HepG2 (cell line): ENCODE results near the gene FOXRED2. TPM values are rescaled to one million over a fixed set of nuclear protein-coding genes. Genes with fewer than 3 reads are reported as not detected.
A peak's percentile ranks its signal among the peaks of the same experiment; 100 is the strongest.

Experiments
- KDM5B ChIP-seq: sonication (generic); formaldehyde crosslinking; IDR thresholded peaks from 2 replicates; pipeline ENCODE4 v1.4.0; 2020; ENCODE audit warnings: missing genetic modification reagents, mild to moderate bottlenecking, borderline replicate concordance
- KLF13 ChIP-seq: sonication (generic); formaldehyde crosslinking; IDR thresholded peaks from 2 replicates; pipeline ENCODE4 v1.4.0; 2020; ENCODE audit warnings: mild to moderate bottlenecking, missing genetic modification reagents
- MATR3 ChIP-seq: sonication (generic); formaldehyde crosslinking; IDR thresholded peaks from 2 replicates; pipeline ENCODE4 v1.4.0; 2020; ENCODE audit warnings: missing genetic modification reagents
- MEIS2 ChIP-seq: sonication (generic); formaldehyde crosslinking; IDR thresholded peaks from 2 replicates; pipeline ENCODE4 v1.9.0; 2021; ENCODE audit warnings: mild to moderate bottlenecking, missing genetic modification reagents
- MIER3 ChIP-seq: IDR thresholded peaks from 2 replicates; pipeline ENCODE4 v1.6.1; 2016; ENCODE audit warnings: missing compliant biosample characterization, borderline replicate concordance
- PHB2 ChIP-seq: fragments of 450-650 bp; IDR thresholded peaks from 2 replicates; pipeline ENCODE4 v1.6.1; 2018; ENCODE audit not compliant: partially characterized antibody
- POLR2G ChIP-seq: fragments of 200-400 bp; formaldehyde crosslinking; IDR thresholded peaks from 2 replicates; pipeline ENCODE4 v1.6.1; 2018; ENCODE audit warnings: mild to moderate bottlenecking, low read depth, low read length, moderate library complexity
- RARG ChIP-seq: sonication (generic); formaldehyde crosslinking; IDR thresholded peaks from 2 replicates; pipeline ENCODE4 v1.4.0; 2020; ENCODE audit warnings: low read depth, mild to moderate bottlenecking, missing genetic modification reagents
- SIX4 ChIP-seq: sonication (generic); formaldehyde crosslinking; IDR thresholded peaks from 2 replicates; pipeline ENCODE4 v1.4.0; 2020; ENCODE audit warnings: missing genetic modification reagents
- SOX13 ChIP-seq, 3 experiments: fragments of 450-650 bp in 1 of 3; sonication (generic) in 1 of 3; formaldehyde crosslinking in 1 of 3; IDR thresholded peaks in 2 of 3; conservative IDR thresholded peaks in 1 of 3; 2 replicates each; pipeline versions ENCODE4 v1.5.0 to v1.6.1; 2016 to 2020; ENCODE audit warnings: antibody characterized with exemption in 1 of 3, mild to moderate bottlenecking in 1 of 3, missing compliant biosample characterization in 1 of 3, missing genetic modification reagents in 1 of 3, moderate library complexity in 1 of 3
- SRF ChIP-seq: IDR thresholded peaks from 2 replicates; pipeline ENCODE4 v1.6.1; 2011; ENCODE audit warnings: mild to moderate bottlenecking, low read depth, low read length, moderate library complexity
- THAP7 ChIP-seq: sonication (generic); formaldehyde crosslinking; IDR thresholded peaks from 2 replicates; pipeline ENCODE4 v1.8.1; 2023; ENCODE audit warnings: mild to moderate bottlenecking, missing genetic modification reagents
- ZFAT ChIP-seq: sonication (generic); formaldehyde crosslinking; conservative IDR thresholded peaks from 2 replicates; pipeline ENCODE4 v1.8.1; 2023; ENCODE audit warnings: missing genetic modification reagents, inconsistent platforms
- ZFP91 ChIP-seq: sonication (generic); formaldehyde crosslinking; IDR thresholded peaks from 2 replicates; pipeline ENCODE4 v1.9.0; 2022; ENCODE audit warnings: missing genetic modification reagents, mild to moderate bottlenecking, borderline replicate concordance
- ZMYM4 ChIP-seq: sonication (generic); formaldehyde crosslinking; IDR thresholded peaks from 2 replicates; pipeline ENCODE4 v1.8.1; 2023; ENCODE audit warnings: mild to moderate bottlenecking, missing genetic modification reagents
- ZNF331 ChIP-seq: sonication (generic); formaldehyde crosslinking; IDR thresholded peaks from 2 replicates; pipeline ENCODE4 v1.4.0; 2020; ENCODE audit warnings: missing genetic modification reagents
- ZNF362 ChIP-seq: sonication (generic); formaldehyde crosslinking; IDR thresholded peaks from 2 replicates; pipeline ENCODE4 v1.4.0; 2020; ENCODE audit warnings: missing genetic modification reagents, mild to moderate bottlenecking, borderline replicate concordance
- ZNF367 ChIP-seq: sonication (generic); formaldehyde crosslinking; IDR thresholded peaks from 2 replicates; pipeline ENCODE4 v1.4.0; 2020; ENCODE audit warnings: missing genetic modification reagents, borderline replicate concordance
- ZNF607 ChIP-seq: sonication (generic); formaldehyde crosslinking; IDR thresholded peaks from 2 replicates; pipeline ENCODE4 v1.5.1; 2020; ENCODE audit warnings: missing genetic modification reagents, mild to moderate bottlenecking, borderline replicate concordance
- ZNF639 ChIP-seq: conservative IDR thresholded peaks from 2 replicates; pipeline ENCODE4 v1.6.1; 2018; ENCODE audit warnings: missing genetic modification reagents
- ZNF691 ChIP-seq: sonication (generic); formaldehyde crosslinking; IDR thresholded peaks from 2 replicates; pipeline ENCODE4 v1.4.0; 2020; ENCODE audit warnings: missing genetic modification reagents, low read depth, mild to moderate bottlenecking, borderline replicate concordance
- ZNF766 ChIP-seq: sonication (generic); formaldehyde crosslinking; IDR thresholded peaks from 2 replicates; pipeline ENCODE4 v1.5.0; 2020; ENCODE audit warnings: missing genetic modification reagents, borderline replicate concordance
- polyA plus RNA-seq, 8 experiments: library from polyadenylated mRNA; depleted of rRNA in 3 of 8; stranded (reverse) in 7 of 8; unstranded in 1 of 8; fragments of >200 nt; fragmentation: Illumina TruSeq in 4 of 8; extraction: Trizol in 4 of 8; gene quantifications; 2 replicates each; pipeline versions ENCODE4 v1.2.1 to v1.2.3, GENCODE V29; 2011 to 2016; ENCODE audit warnings: low read depth in 4 of 8, missing spikeins in 1 of 8, mixed read lengths in 1 of 8; ENCODE audit not compliant: insufficient read depth in 1 of 8
- total RNA-seq, 5 experiments: library from RNA; depleted of rRNA; stranded (reverse); fragments of >200 nt; fragmentation: Illumina TruSeq; extraction: Trizol; gene quantifications; 2 replicates each; pipeline ENCODE4 v1.2.3, GENCODE V29; 2016; ENCODE audit warnings: low read depth in 1 of 5

The FOXRED2 gene
- total and polyA plus RNA-seq, 2 of the 13 experiments (the other 11 are each of a cell fraction or from before 2014, with no cell fraction given) = 9.3 to 28.1 TPM

- TF ChIP-seq ZNF639 (CRISPR knock-in tag) (peak; percentile 97), PHB2 (no peak), ZNF331 (CRISPR knock-in tag) (peak; percentile 83), ZNF367 (0 out of 2 replicates have a peak, but pooled peaks have one; percentile 57), ZFP91 (CRISPR knock-in tag) (peak; percentile 94), KLF13 (CRISPR knock-in tag) (no peak), MEIS2 (CRISPR knock-in tag) (peak; percentile 67; the same call in 1 of the 2 replicates), SOX13 (IDR thresholded peaks at IDR 0.05) (peak; percentile 21; the same call in 1 of the 2 replicates), SOX13 (CRISPR knock-in tag; conservative IDR thresholded peaks at IDR 0.05 in 1 of 2, IDR thresholded peaks at IDR 0.05 in 1 of 2) (peak in 1 of 2 experiments; percentile 44; a peak in 1 of 4 replicates), POLR2G (peak; percentile 87), ZNF691 (peak; percentile 66; the same call in 1 of the 2 replicates), ZNF607 (CRISPR knock-in tag) (no peak; the same call in 1 of the 2 replicates), ZNF766 (CRISPR knock-in tag) (peak; percentile 78; the same call in 1 of the 2 replicates), SRF (peak; percentile 62; the same call in 1 of the 2 replicates), KDM5B (CRISPR knock-in tag) (peak; percentile 50; the same call in 1 of the 2 replicates), RARG (CRISPR knock-in tag) (no peak), ZMYM4 (peak; percentile 66), ZNF362 (CRISPR knock-in tag) (peak; percentile 50; the same call in 1 of the 2 replicates), MIER3 (CRISPR knock-in tag) (peak; percentile 84), SIX4 (CRISPR knock-in tag) (peak; percentile 73), THAP7 (peak; percentile 99), ZFAT (no peak), MATR3 (CRISPR knock-in tag) (no peak)
These were observed 22.2 kb upstream of the FOXRED2 start, which contains the start of gene EIF3D (continued) for GRCh38 chr22:36528795-36529751.
